GM10248 (cell line): ENCODE data around the gene FNDC5.

ENCODE experiments used
- CTCF ChIA-PET: fragments of 300-600 bp; sonication (Branson Sonifier 250); formaldehyde crosslinking; extraction: SDS; loops from one replicate; lab custom pipeline; 2021; ENCODE audit warnings: antibody characterized with exemption; lab: Yijun Ruan, JAX
- POLR2A ChIA-PET: fragments of 350-650 bp; sonication (Branson Sonifier 250); formaldehyde crosslinking; extraction: SDS; loops from one replicate; lab custom pipeline; 2020; ENCODE audit warnings: antibody characterized with exemption; lab: Yijun Ruan, JAX
- DNase-seq: peaks from one replicate; pipeline ENCODE4 v3.0.0; 2012; ENCODE audit errors: extremely low spot score
- CTCF ChIP-seq: IDR thresholded peaks from 2 replicates; pipeline ENCODE4 v1.5.1; 2012; ENCODE audit warnings: mild to moderate bottlenecking, low read depth; ENCODE audit errors: extremely low read depth, missing control alignments, control extremely low read depth

The FNDC5 gene

GRCh38 chr1:32855861-32856617 is 14.7 kb downstream of the FNDC5 start:
- CTCF ChIA-PET = interaction anchor here (0.6 to 1.0 kb wide), 2 partner anchors 11 to 100 kb away, joined by 3 read pairs; no protein-coding TSS in a partner anchor
- DNase-seq = no peak
- POLR2A ChIA-PET = no interaction called here
- TF ChIP-seq CTCF = no peak

GRCh38 chr1:32848354-32849063 is 22.2 kb downstream of the FNDC5 start:
- ChIA-PET POLR2A (no interaction called here), CTCF (interaction anchor here (1.9 kb wide), 1 partner anchor 27 kb away, joined by 4 read pairs; no protein-coding TSS in a partner anchor)
- no peak for TF ChIP-seq CTCF
- peak; percentile 29 for DNase-seq

GRCh38 chr1:32831878-32832277 is 38.8 kb downstream of the FNDC5 start:
- no peak for DNase-seq
- POLR2A ChIA-PET = no interaction called here
- TF ChIP-seq CTCF = no peak
- CTCF ChIA-PET = interaction anchor here (1.2 kb wide), 1 partner anchor 120 kb away, joined by 4 read pairs; no protein-coding TSS in a partner anchor

GRCh38 chr1:32830092-32830852 is 40.4 kb downstream of the FNDC5 start:
- DNase-seq = no peak
- ChIA-PET CTCF (interaction anchor here (1.0 to 3.0 kb wide), 6 partner anchors 20 to 429 kb away, joined by 3 to 9 read pairs (median 5); no protein-coding TSS in a partner anchor), POLR2A (no interaction called here)
- no peak for TF ChIP-seq CTCF

- ChIA-PET POLR2A (no interaction called here), CTCF (interaction anchor here (1.4 to 3.0 kb wide), 4 partner anchors 22 to 58 kb away, joined by 3 to 9 read pairs (median 4); partner anchors contain the start of gene HPCA)
- DNase-seq = no peak
- TF ChIP-seq CTCF = no peak
Measured at GRCh38 chr1:32828341-32828740, 42.4 kb downstream of the FNDC5 start.

GRCh38 chr1:32825181-32825580 is 45.5 kb downstream of the FNDC5 start:
- POLR2A ChIA-PET = no interaction called here
- no peak for DNase-seq
- CTCF ChIA-PET = interaction anchor here (2.3 kb wide), 1 partner anchor 305 kb away, joined by 5 read pairs; no protein-coding TSS in a partner anchor
- no peak for TF ChIP-seq CTCF
